ENCODE results near the gene ZNF337.

GRCh38 chr20:25626779-25627178 lies 69.9 kb downstream of the ZNF337 start:
- TF ChIP-seq CTCF (IDR thresholded peaks at IDR 0.05): no peak
- no peak for TF ChIP-seq EP300 (IDR thresholded peaks at IDR 0.05)
- TF ChIP-seq POLR2A (IDR thresholded peaks at IDR 0.05): no peak

Measured in tibial nerve (tissue), 4 donors.